ENCODE results near the gene ACKR3.

Gene ACKR3

GRCh38 chr2:236606023-236606422 lies 36.4 kb downstream of the ACKR3 start:
- no peak overlapping the region for H3K4me3 ChIP-seq (ENCODE audit: low read depth, low read length)

GRCh38 chr2:236607471-236608187 lies 38.0 kb downstream of the ACKR3 start:
- no peak overlapping the region for H3K4me3 ChIP-seq (ENCODE audit: low read depth, low read length)

DNA sequence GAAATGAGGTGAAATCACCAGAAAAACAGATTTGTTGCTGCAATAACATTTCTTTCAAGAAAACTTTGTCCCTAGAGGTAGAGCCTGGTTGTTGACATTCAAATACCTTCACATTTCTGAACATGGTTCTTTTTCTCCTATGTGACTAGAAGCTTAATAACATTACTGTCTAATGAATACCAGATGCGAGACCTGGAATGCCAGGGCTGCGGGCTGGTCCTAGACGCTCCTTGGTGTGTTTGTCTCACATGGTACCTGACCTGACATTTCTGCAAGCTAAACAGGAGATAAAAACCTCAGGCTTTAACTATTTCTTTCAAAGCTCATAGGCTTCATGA lies 38.5 kb downstream of the ACKR3 start:
- H3K4me3 ChIP-seq (ENCODE audit: low read depth, low read length): no peak overlapping the region

GRCh38 chr2:236608710-236609109 lies 39.1 kb downstream of the ACKR3 start:
- H3K4me3 ChIP-seq (ENCODE audit: low read depth, low read length): no peak overlapping the region

DNA sequence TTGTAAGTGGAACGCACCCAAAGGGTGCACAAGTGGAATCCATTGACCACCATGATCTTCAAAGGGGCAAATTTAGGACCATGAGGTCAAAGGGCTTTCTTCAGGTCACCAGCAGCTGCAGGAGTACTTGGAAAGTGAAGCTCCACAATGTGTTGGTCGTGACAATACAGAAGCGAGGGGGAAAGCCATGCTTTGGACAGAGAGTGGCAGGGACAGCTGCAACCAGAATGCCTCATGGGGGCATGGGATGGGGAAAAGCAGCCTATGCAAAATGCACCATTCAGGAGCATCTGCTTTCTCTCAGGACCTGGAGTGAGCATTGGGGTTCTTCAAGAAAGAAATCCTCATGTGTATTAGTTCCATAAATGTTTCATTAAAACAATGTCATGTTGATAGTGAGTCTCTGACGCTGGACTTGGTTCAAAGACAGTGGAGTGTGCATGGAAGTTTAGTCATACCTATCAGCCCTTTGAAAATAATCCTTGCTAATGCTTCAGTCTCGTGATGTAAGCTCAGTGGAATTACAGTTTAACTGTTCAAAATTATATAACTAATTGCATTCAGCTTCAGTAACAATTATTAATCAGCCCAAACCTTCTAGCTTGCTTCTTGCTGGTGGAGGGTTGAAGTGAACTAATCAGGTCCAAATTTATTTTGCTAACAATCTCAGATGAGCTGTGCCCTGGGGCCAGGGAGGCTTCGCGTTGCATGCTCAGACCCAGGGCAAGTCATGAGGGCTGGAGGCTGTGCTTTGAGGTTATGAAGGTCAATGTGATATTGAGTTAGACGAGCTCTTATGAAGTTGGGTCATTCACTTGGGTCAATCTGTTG lies 41.6 kb downstream of the ACKR3 start:
- no peak overlapping the region for H3K4me3 ChIP-seq (ENCODE audit: low read depth, low read length)

- no peak overlapping the region for H3K4me3 ChIP-seq (ENCODE audit: low read depth, low read length)
Measured at GRCh38 chr2:236612737-236613136, 43.1 kb downstream of the ACKR3 start.

- H3K4me3 ChIP-seq (ENCODE audit: low read depth, low read length): no peak overlapping the region
Measured at GRCh38 chr2:236613612-236614011, 44.0 kb downstream of the ACKR3 start.

GRCh38 chr2:236614551-236614950 lies 44.9 kb downstream of the ACKR3 start:
- H3K4me3 ChIP-seq (ENCODE audit: low read depth, low read length): no peak overlapping the region

GRCh38 chr2:236616031-236616430 lies 46.4 kb downstream of the ACKR3 start:
- H3K4me3 ChIP-seq (ENCODE audit: low read depth, low read length): no peak overlapping the region

DNA sequence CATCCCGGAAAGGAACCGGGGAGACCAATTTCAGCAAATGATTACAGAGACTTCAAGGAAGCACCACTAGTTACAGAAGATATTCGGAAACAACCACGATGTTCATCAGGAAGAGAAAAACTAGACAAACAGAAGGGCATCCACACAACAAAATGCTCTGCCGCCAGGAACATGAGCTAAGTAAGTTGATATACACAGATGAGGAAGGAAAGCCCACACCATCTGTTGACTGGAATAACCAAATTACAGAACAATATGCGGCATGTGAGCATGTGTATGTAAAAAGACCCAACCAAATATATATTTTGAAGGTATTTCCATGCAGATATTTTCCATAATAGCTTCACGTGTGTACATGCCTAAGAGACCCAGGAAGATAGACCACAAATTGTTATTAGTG lies 47.0 kb downstream of the ACKR3 start:
- H3K4me3 ChIP-seq (ENCODE audit: low read depth, low read length): no peak overlapping the region

DNA sequence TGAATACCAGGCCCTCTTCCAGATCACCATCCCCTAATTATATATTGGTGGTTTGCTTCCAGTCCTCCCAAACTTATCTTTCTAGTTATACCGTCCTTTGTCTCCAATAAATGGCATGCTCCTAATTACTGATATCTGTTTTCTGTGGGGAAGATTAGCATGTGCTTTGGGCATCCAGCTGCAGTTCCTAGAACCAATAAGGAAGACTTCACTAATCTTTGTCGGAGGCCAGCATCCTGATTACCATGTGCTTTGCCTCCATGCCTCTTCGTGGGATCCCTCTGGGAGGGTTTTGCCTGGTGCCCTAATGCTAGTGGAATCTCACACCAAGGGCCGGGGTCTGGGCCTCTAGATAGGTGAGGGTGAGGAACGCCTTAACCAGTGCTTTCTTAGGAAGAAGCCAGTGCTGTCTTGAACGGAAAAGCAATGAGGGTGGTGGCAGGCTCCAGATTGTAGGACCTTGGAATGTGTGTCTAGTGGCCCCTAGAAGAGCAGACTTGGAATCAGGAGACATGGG lies 47.7 kb downstream of the ACKR3 start:
- no peak overlapping the region for H3K4me3 ChIP-seq (ENCODE audit: low read depth, low read length)

- H3K4me3 ChIP-seq (ENCODE audit: low read depth, low read length): no peak overlapping the region
Measured at GRCh38 chr2:236617796-236618195, 48.2 kb downstream of the ACKR3 start.

DNA sequence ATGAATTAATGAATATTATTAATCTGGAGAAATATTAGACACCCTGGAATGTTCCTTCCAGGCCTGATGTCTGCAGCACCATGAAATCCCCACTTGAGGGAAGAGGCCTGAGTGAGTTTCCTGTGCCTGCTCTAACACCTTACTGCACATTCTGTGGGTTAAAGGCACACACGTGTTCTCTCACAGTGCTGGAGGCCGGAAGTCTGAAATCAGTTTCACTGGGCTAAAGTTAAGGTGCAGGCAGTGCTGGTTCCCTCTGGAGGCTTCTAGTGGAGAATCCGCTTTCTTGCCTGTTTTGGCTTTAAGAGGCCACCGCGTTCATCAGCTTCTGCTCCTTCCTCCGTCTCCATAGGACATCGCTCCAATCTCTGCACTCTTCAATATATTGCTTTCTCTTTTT lies 48.7 kb downstream of the ACKR3 start:
- no peak overlapping the region for H3K4me3 ChIP-seq (ENCODE audit: low read depth, low read length)

DNA sequence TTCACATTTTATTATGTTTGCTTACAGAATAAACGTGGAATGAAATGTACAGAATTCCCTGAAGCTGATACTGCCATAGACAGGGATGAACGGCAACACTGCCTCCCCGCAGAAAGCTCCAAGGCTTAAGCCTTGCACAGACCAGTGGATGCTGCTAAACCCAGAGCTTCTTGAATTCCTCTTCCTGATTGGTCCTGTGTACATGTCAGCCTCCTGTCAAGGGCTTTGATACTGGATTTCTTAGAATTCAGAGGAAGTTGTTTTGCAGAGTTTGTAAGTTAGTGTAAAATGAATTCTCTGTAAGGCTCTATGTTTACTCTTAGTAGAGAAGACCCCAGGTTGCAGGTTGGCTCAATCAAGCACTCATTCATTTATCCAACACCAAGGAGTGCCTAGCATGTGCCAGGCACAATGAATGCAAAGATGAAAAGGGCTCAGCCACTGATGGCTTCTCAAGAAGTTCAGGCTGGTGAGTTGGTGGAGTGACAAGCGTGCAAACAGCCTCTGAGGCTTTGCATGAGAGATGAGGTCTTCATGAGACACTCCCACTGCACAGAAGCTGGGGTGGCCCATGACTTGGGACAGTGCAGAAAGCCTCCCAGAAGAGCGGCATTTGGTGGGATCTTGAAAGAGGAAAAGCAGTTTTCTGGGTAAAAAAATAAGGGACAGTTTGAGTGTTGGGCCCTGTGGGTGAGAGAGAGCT lies 50.4 kb downstream of the ACKR3 start:
- H3K4me3 ChIP-seq (ENCODE audit: low read depth, low read length): no peak overlapping the region

GRCh38 chr2:236621786-236622185 lies 52.2 kb downstream of the ACKR3 start:
- H3K4me3 ChIP-seq (ENCODE audit: low read depth, low read length): no peak overlapping the region

GRCh38 chr2:236622201-236622600 lies 52.6 kb downstream of the ACKR3 start:
- H3K4me3 ChIP-seq (ENCODE audit: low read depth, low read length): no peak overlapping the region

GRCh38 chr2:236622660-236623059 lies 53.0 kb downstream of the ACKR3 start:
- H3K4me3 ChIP-seq (ENCODE audit: low read depth, low read length): no peak overlapping the region

DNA sequence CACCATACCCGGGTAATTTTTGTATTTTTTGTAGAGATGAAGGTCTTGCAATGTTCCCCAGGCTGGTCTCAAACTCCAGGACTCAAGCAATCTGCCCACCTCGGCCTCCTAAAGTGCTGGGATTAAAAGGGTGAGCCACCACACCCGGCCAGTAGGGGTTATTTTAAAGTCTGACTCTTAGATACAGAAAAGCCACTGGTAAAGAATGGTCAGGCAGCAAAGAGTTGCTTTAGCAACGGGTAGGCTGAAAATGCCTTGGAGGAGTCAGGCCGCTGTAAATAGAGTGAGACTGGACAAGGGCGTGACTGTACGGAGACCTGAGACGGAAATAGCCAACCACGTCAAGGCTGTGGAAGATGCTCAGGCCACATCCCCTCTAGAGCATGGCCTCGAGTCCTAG lies 54.2 kb downstream of the ACKR3 start:
- no peak overlapping the region for H3K4me3 ChIP-seq (ENCODE audit: low read depth, low read length)

DNA sequence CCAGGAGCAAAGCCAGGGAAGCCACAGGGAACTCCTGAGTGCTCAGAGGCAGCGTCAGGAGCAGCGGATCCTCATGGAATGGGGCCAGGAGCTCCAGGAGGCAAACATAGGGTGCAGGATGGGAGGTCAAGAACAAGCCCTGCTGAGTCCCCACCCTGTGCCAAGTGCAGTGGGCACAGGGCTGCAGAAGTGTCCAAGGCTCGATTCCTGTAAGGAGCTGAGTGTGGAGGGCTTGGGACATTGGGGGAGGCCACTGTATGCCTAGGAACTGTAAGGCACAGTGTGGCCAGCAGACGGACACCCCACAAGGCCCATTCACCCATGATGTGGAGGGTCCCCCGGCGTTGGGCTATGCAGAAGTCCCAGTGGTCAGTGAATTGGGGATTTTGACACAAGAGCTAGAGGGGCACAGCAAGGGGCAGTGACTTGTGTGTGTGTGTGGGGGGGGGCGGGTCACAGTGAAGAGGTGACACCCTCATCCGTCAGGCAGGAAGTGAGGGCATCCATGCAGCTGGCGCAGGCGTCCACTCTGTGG lies 55.6 kb downstream of the ACKR3 start:
- H3K4me3 ChIP-seq (ENCODE audit: low read depth, low read length): no peak overlapping the region

GRCh38 chr2:236626391-236627150 lies 56.9 kb downstream of the ACKR3 start:
- H3K4me3 ChIP-seq (ENCODE audit: low read depth, low read length): no peak overlapping the region

- no peak overlapping the region for H3K4me3 ChIP-seq (ENCODE audit: low read depth, low read length)
Measured at GRCh38 chr2:236627193-236627592, 57.6 kb downstream of the ACKR3 start.

All from iPS-11a (cell line).